IMR-90 (cell line): ENCODE data around the gene SDHB. TPM values are rescaled to one million over a fixed set of nuclear protein-coding genes. Genes with fewer than 3 reads are reported as not detected.

Source experiments
- ATAC-seq: fragments of 200-7000 bp; cut with Tn5 transposase; 2 replicates; pipeline ENCODE4 v1.9.1; 2020; ENCODE audit warnings: low read depth, mild to moderate bottlenecking, moderate library complexity
- BruUV-seq: library from RNA; stranded (reverse); fragments of 400-500 nt; replicated peaks from 2 replicates; lab custom pipeline; 2021; lab: Mats Ljungman, UMichigan
- CTCF ChIA-PET: fragments of 300-600 bp; formaldehyde crosslinking; extraction: SDS; loops from one replicate; lab custom pipeline; 2021; ENCODE audit warnings: antibody characterized with exemption; lab: Yijun Ruan, JAX
- POLR2A ChIA-PET: fragments of 300-600 bp; sonication (Branson Sonifier 250); formaldehyde crosslinking; loops from one replicate; lab custom pipeline; 2022; ENCODE audit warnings: antibody characterized with exemption; ENCODE audit not compliant: unreplicated experiment; lab: Charles Lee
- DNase-seq: peaks from one replicate; pipeline ENCODE4 v3.0.0; 2013
- H2AFZ ChIP-seq: replicated peaks from 2 replicates; pipeline ENCODE3; 2013; ENCODE audit warnings: low read length, mild to moderate bottlenecking; ENCODE audit not compliant: poor library complexity
- H2AK5ac ChIP-seq: 2 replicates; pipeline ENCODE4 v1.6.1; 2013; ENCODE audit warnings: low read depth, low read length, inconsistent platforms
- H2AK9ac ChIP-seq: replicated peaks from 2 replicates; pipeline ENCODE3; 2013; ENCODE audit warnings: mild to moderate bottlenecking, low read depth, low read length, moderate library complexity; ENCODE audit not compliant: poor library complexity
- H2BK120ac ChIP-seq: 2 replicates; pipeline ENCODE4 v1.6.1; 2013; ENCODE audit warnings: low read depth, low read length, inconsistent platforms
- H2BK15ac ChIP-seq: 3 replicates; pipeline ENCODE4 v1.6.1; 2013; ENCODE audit warnings: low read depth, low read length, inconsistent platforms
- H2BK20ac ChIP-seq: 2 replicates; pipeline ENCODE4 v1.6.1; 2013; ENCODE audit warnings: low read depth, mild to moderate bottlenecking, inconsistent platforms, low read length, moderate library complexity
- H2BK5ac ChIP-seq: 2 replicates; pipeline ENCODE4 v1.6.1; 2013; ENCODE audit warnings: mild to moderate bottlenecking, low read depth, low read length, inconsistent platforms; ENCODE audit not compliant: poor library complexity, severe bottlenecking
- H3K14ac ChIP-seq: replicated peaks from 2 replicates; pipeline ENCODE4 v1.6.1; 2013; ENCODE audit warnings: low read depth, low read length, inconsistent platforms
- H3K18ac ChIP-seq: 2 replicates; pipeline ENCODE4 v1.6.1; 2013; ENCODE audit warnings: low read depth, low read length, control low read depth
- H3K23ac ChIP-seq: 2 replicates; pipeline ENCODE4 v1.6.1; 2013; ENCODE audit warnings: low read depth, low read length, inconsistent platforms
- H3K27ac ChIP-seq: 2 replicates; pipeline ENCODE4 v1.5.1; 2013; ENCODE audit warnings: mild to moderate bottlenecking, control low read depth, low read length; ENCODE audit not compliant: insufficient read depth
- H3K27me3 ChIP-seq: 2 replicates; pipeline ENCODE4 v1.6.1; 2013; ENCODE audit warnings: low read length; ENCODE audit not compliant: control insufficient read depth, insufficient read depth
- H3K36me3 ChIP-seq: 2 replicates; pipeline ENCODE4 v1.6.1; 2013; ENCODE audit warnings: low read length, mixed read lengths; ENCODE audit not compliant: control insufficient read depth, insufficient read depth
- H3K4ac ChIP-seq: 2 replicates; pipeline ENCODE4 v1.6.1; 2013; ENCODE audit warnings: low read depth, low read length, inconsistent platforms
- H3K4me1 ChIP-seq: 2 replicates; pipeline ENCODE4 v1.6.1; 2013; ENCODE audit warnings: low read length, mixed read lengths; ENCODE audit not compliant: control insufficient read depth, insufficient read depth
- H3K4me2 ChIP-seq: 2 replicates; pipeline ENCODE4 v1.6.1; 2013; ENCODE audit warnings: low read depth, mild to moderate bottlenecking, control low read depth, low read length, moderate library complexity
- H3K4me3 ChIP-seq: 2 replicates; pipeline ENCODE4 v1.5.1; 2013; ENCODE audit warnings: low read depth, mild to moderate bottlenecking, control low read depth, low read length, moderate library complexity; ENCODE audit not compliant: insufficient read depth
- H3K56ac ChIP-seq: 2 replicates; pipeline ENCODE4 v1.6.1; 2013; ENCODE audit warnings: low read length, inconsistent platforms; ENCODE audit not compliant: insufficient read depth; ENCODE audit errors: extremely low read depth
- H3K79me1 ChIP-seq, 2 experiments: 2 replicates each; pipeline ENCODE4 v1.6.1; 2013; ENCODE audit warnings: low read length in 2 of 2, inconsistent platforms in 1 of 2, low read depth in 1 of 2
- H3K9ac ChIP-seq: 2 replicates; pipeline ENCODE4 v1.6.1; 2013; ENCODE audit warnings: low read depth, low read length, control low read depth
- H3K9me1 ChIP-seq: 2 replicates; pipeline ENCODE4 v1.6.1; 2013; ENCODE audit warnings: low read length, inconsistent platforms; ENCODE audit not compliant: insufficient read depth
- H3K9me3 ChIP-seq: 2 replicates; pipeline ENCODE4 v1.6.1; 2013; ENCODE audit warnings: low read length; ENCODE audit not compliant: control insufficient read depth, insufficient read depth
- H4K20me1 ChIP-seq: 2 replicates; pipeline ENCODE4 v1.6.1; 2013; ENCODE audit warnings: low read length, inconsistent platforms; ENCODE audit not compliant: insufficient read depth
- H4K5ac ChIP-seq: 2 replicates; pipeline ENCODE4 v1.6.1; 2013; ENCODE audit warnings: mild to moderate bottlenecking, low read depth, low read length, control low read depth
- H4K8ac ChIP-seq, 2 experiments: 2 replicates each; pipeline ENCODE4 v1.6.1; 2013; ENCODE audit warnings: low read depth in 2 of 2, low read length in 2 of 2, control low read depth in 1 of 2, inconsistent platforms in 1 of 2
- H4K91ac ChIP-seq: 2 replicates; pipeline ENCODE4 v1.6.1; 2013; ENCODE audit warnings: low read depth, low read length, inconsistent platforms; ENCODE audit not compliant: insufficient read depth
- CEBPB ChIP-seq: IDR thresholded peaks from 2 replicates; pipeline ENCODE4 v1.6.1; 2012; ENCODE audit warnings: low read depth, low read length, improper control_type of control experiment
- MAZ ChIP-seq: IDR thresholded peaks from 2 replicates; pipeline ENCODE4 v1.6.1; 2012; ENCODE audit warnings: low read depth, mild to moderate bottlenecking, low read length, improper control_type of control experiment, moderate library complexity, borderline replicate concordance
- NFE2L2 ChIP-seq: fragments of 150-350 bp; IDR thresholded peaks from 2 replicates; pipeline ENCODE4 v1.6.1; 2016; ENCODE audit warnings: low read depth, mild to moderate bottlenecking, low read length
- WGBS, 2 experiments: methylation state at CpG; one replicate each; pipeline versions ENCODE4 v1.1.5 to v1.1.7; 2013; ENCODE audit warnings: missing lambda C conversion rate in 2 of 2; ENCODE audit not compliant: insufficient read length in 1 of 2; ENCODE audit errors: extremely low coverage in 2 of 2; 5-methylcytosine and 5-hydroxymethylcytosine counted together
- dilution Hi-C: fragments of 300-500 bp; cut with HindIII; formaldehyde crosslinking; loops from one replicate; pipeline ENCODE4 v1.14.3; 2018; ENCODE audit warnings: low sequenced_read_pairs; ENCODE audit not compliant: unreplicated experiment
- in situ Hi-C: fragments of 300-500 bp; cut with MboI; formaldehyde crosslinking; loops from 3 replicates; pipeline ENCODE4 v1.14.3; 2019; ENCODE audit warnings: low sequenced_read_pairs, inconsistent platforms, mixed read lengths
- intact Hi-C: fragments of 100-400 bp; cut with micrococcal nuclease; formaldehyde crosslinking; loops from 2 replicates; pipeline ENCODE4 v1.10.0; 2022
- polyA plus RNA-seq, 3 experiments: library from polyadenylated mRNA; depleted of rRNA; stranded (reverse); fragments of >200 nt; gene quantifications; 2 replicates each; pipeline ENCODE4 v1.2.3, GENCODE V29; 2012; ENCODE audit warnings: low replicate concordance in 1 of 3
- total RNA-seq: library from RNA; depleted of rRNA; stranded (reverse); fragments of >200 nt; gene quantifications from 2 replicates; pipeline ENCODE4 v1.2.3, GENCODE V29; 2012

SDHB gene
- total and polyA plus RNA-seq, 2 of the 4 experiments (the other 2 are of a cell fraction) = 122 to 206 TPM

- BruUV-seq = no TSS peak
- in situ Hi-C loops (no loop called here), dilution Hi-C loops (no loop called here), intact Hi-C loops (no loop called here)
- H3K9ac ChIP-seq = no peak overlapping the region
- H3K9me3 ChIP-seq = no peaks in the 10 kb centered on the region
- H2BK15ac ChIP-seq = no peak overlapping the region
- ATAC-seq = no peak
- no peak overlapping the region for H4K5ac ChIP-seq
- H3K4me3 ChIP-seq = no peak overlapping the region
- no peak overlapping the region for H4K91ac ChIP-seq
- no peak overlapping the region for H3K4ac ChIP-seq
- H2AK5ac ChIP-seq = no peak overlapping the region
- H4K20me1 ChIP-seq = peaks cover 16% of the 10 kb centered on the region
- H2AK9ac ChIP-seq = no peak overlapping the region
- TF ChIP-seq MAZ = no peak
- no peak for TF ChIP-seq NFE2L2
- no peak for TF ChIP-seq CEBPB
- no peak overlapping the region for H4K8ac ChIP-seq
- H3K18ac ChIP-seq = no peak overlapping the region
- no peak overlapping the region for H3K14ac ChIP-seq
- H3K23ac ChIP-seq = no peak overlapping the region
- H2BK20ac ChIP-seq = no peak overlapping the region
- no peak overlapping the region for H3K27ac ChIP-seq
- H3K56ac ChIP-seq = no peak overlapping the region
- H3K4me2 ChIP-seq = no peak overlapping the region
- 91% methylated on average over 10 of the region's 19 CpGs; no CpG with 5 or more reads in 1 of the 2 experiments for WGBS, 2 experiments
- H2AFZ ChIP-seq = no peak overlapping the region
- CTCF ChIA-PET = interaction anchor here (0.6 kb wide), 1 partner anchor 434 kb away, joined by 5 read pairs; no protein-coding TSS in a partner anchor
- no peaks in the 10 kb centered on the region for H3K27me3 ChIP-seq
- POLR2A ChIA-PET = no interaction called here
- H3K9me1 ChIP-seq = no peaks in the 10 kb centered on the region; the same call in 1 of the 2 replicates
- H2BK120ac ChIP-seq = no peak overlapping the region
- peaks cover 22% of the 10 kb centered on the region for H3K36me3 ChIP-seq
- H3K79me1 ChIP-seq = peaks cover 3 to 6% of the 10 kb centered on the region in 2 experiments; a peak in 1 of 4 replicates
- H3K4me1 ChIP-seq = peaks cover 2% of the 10 kb centered on the region; the same call in 1 of the 2 replicates
- DNase-seq = no peak
- no peak overlapping the region for H2BK5ac ChIP-seq
Measured at GRCh38 chr1:17005365-17005740, 48.5 kb downstream of the SDHB start.
